ENCODE data around the gene GTPBP4.
"Not testable (repeated sequence)": the region's sequence is repeated elsewhere in the genome, so short reads cannot be mapped to it uniquely, and the experiment has no call there.

The GTPBP4 gene

GRCh38 chr10:1061930-1062774 lies 73.9 kb downstream of the GTPBP4 start:
- no peak for DNase-seq

- no peak for DNase-seq
These were observed 75.1 kb downstream of the GTPBP4 start for GRCh38 chr10:1063232-1063865.

GRCh38 chr10:1064964-1065247 lies 76.7 kb downstream of the GTPBP4 start:
- no peak for DNase-seq

GRCh38 chr10:1066734-1067133 lies 78.5 kb downstream of the GTPBP4 start:
- DNase-seq = not testable (repeated sequence)

DNA sequence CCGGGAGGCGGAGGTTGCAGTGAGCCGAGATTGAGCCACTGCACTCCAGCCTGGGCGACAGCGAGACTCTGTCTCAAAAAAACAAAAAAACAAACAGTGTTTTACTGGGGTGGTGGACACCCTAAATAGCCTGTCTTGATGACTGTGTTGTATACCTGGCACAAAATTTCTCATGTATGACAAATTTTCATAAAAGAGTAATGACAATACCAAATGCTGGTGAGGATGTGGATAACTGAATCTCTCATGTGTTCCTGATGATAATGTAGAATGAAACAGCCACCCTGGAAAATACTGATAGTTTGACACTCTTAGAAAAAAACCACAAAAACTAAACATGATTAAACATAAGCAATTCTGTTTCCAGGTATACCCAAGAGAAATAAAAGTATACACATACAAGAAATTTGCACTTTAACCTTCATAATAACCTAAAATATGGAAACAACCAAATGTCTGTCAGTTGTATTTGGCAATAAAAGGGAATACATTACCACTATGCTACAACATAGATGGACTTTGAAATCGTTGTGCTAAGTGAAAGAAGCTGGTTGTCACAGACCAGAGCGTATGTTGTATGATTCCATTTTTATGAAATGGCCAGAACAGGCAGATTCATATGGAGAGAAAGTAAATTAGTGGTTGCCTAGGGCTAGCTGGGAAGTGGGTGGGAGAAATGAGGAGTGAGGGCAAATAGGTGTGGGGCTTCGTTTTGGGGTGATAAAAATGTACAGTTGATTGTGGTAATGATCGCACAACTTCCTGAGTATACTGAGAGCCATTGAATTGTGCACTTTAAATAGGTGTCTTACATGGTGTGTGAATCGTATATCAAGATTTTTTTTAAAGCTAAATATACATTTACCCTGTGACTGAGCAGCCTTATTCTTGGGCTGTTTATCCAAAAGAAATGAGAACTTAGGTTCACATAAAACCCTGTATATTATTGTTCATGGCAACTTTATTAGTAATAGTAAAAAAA lies 80.4 kb downstream of the GTPBP4 start:
- no peak for DNase-seq

Measured in SHP77 (cell line).